DND-41 (cell line): Measurements from ENCODE around the gene DOK6.

Experiments
- CTCF ChIP-seq: IDR thresholded peaks from 2 replicates; pipeline ENCODE4 v1.5.1; 2012; ENCODE audit warnings: borderline replicate concordance, low read length, moderate library complexity, mild to moderate bottlenecking; ENCODE audit not compliant: poor library complexity, severe bottlenecking; ENCODE audit errors: extremely low read depth
- EZH2 ChIP-seq: IDR thresholded peaks from 3 replicates; pipeline ENCODE4 v1.6.1; 2012; ENCODE audit warnings: borderline replicate concordance, low read depth, mild to moderate bottlenecking, moderate library complexity, low read length, inconsistent platforms; ENCODE audit not compliant: severe bottlenecking

GRCh38 chr18:69866212-69866611 is 465.5 kb downstream of the DOK6 start:
- no peak for TF ChIP-seq CTCF
- no peak for TF ChIP-seq EZH2
